Osteocyte (in vitro differentiated cells): Measurements from ENCODE around the gene MEST. TPM values are rescaled to one million over a fixed set of nuclear protein-coding genes. Genes with fewer than 3 reads are reported as not detected.

Experiments used
- DNase-seq: peaks from one replicate; pipeline ENCODE4 v3.0.0; 2021; ENCODE audit warnings: mixed read lengths; ENCODE audit not compliant: unreplicated experiment; ENCODE audit errors: extremely low spot score
- H3K27ac Mint-ChIP-seq: one replicate; pipeline ENCODE4 v1.8.0; 2021; ENCODE audit warnings: mild to moderate bottlenecking, mixed read lengths; ENCODE audit not compliant: unreplicated experiment
- H3K27me3 Mint-ChIP-seq: one replicate; pipeline ENCODE4 v1.8.0; 2021; ENCODE audit warnings: mixed read lengths; ENCODE audit not compliant: unreplicated experiment
- H3K36me3 Mint-ChIP-seq: one replicate; pipeline ENCODE4 v1.8.0; 2021; ENCODE audit warnings: mixed read lengths; ENCODE audit not compliant: unreplicated experiment
- H3K4me1 Mint-ChIP-seq: one replicate; pipeline ENCODE4 v1.8.0; 2021; ENCODE audit warnings: mixed read lengths; ENCODE audit not compliant: unreplicated experiment
- H3K4me3 Mint-ChIP-seq: one replicate; pipeline ENCODE4 v1.8.0; 2021; ENCODE audit warnings: mild to moderate bottlenecking, moderate library complexity, mixed read lengths; ENCODE audit not compliant: unreplicated experiment
- H3K9me3 Mint-ChIP-seq: one replicate; pipeline ENCODE4 v1.8.0; 2021; ENCODE audit warnings: mixed read lengths; ENCODE audit not compliant: unreplicated experiment
- total RNA-seq: library from RNA; stranded (reverse); gene quantifications from 2 replicates; pipeline ENCODE4 v1.2.1, GENCODE V29; 2021
- TF ChIP-seq, protein P1 (sequence below): fragments of 200-600 bp; sonication (generic); IDR thresholded peaks from 2 replicates; pipeline ENCODE4 v1.5.0; 2021; ENCODE audit warnings: antibody characterized with exemption, mild to moderate bottlenecking, moderate library complexity

MEST gene
- total RNA-seq, 1 donor from 2014 or later, result 367 TPM

DNA sequence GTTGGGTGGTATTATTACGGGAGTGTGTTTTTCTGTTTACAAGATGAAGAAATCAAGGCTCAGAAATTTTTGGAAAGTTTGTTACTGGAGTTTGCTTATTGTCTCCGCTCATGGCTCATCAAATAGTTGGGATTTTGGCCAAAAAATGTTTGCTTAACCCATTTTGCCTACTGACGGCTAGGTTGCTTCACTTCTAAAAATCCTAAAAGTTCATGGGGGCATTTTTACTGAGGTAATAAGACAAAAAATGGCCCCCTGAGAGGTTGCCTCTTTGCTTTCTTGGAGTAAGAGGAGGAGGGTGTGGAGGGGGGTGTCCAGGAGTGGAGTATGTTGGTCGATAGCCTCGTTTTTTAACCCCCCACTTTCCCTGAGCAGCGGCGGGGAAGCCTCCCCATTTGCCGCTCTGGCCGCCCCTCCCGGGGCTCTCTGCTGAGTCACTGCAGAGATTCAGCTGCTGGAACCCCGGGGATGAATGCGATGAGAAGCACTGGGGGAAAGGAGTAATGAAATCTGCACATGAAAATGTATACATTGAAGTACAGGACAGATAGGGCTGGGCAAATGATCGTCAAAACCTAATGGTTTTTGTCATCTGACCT lies 1.5 kb downstream of the MEST start:
- Mint-ChIP-seq H3K9me3 (no peaks in the 10 kb centered on the region), H3K4me1 (peaks cover 50% of the 10 kb centered on the region), H3K36me3 (peaks cover 14% of the 10 kb centered on the region), H3K27me3 (no peaks in the 10 kb centered on the region), H3K4me3 (peak overlapping the region; percentile 92), H3K27ac (peak overlapping the region; percentile 79)
- no peak for DNase-seq
- TF ChIP-seq, protein P1, sequence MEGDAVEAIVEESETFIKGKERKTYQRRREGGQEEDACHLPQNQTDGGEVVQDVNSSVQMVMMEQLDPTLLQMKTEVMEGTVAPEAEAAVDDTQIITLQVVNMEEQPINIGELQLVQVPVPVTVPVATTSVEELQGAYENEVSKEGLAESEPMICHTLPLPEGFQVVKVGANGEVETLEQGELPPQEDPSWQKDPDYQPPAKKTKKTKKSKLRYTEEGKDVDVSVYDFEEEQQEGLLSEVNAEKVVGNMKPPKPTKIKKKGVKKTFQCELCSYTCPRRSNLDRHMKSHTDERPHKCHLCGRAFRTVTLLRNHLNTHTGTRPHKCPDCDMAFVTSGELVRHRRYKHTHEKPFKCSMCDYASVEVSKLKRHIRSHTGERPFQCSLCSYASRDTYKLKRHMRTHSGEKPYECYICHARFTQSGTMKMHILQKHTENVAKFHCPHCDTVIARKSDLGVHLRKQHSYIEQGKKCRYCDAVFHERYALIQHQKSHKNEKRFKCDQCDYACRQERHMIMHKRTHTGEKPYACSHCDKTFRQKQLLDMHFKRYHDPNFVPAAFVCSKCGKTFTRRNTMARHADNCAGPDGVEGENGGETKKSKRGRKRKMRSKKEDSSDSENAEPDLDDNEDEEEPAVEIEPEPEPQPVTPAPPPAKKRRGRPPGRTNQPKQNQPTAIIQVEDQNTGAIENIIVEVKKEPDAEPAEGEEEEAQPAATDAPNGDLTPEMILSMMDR, result no peak

DNA sequence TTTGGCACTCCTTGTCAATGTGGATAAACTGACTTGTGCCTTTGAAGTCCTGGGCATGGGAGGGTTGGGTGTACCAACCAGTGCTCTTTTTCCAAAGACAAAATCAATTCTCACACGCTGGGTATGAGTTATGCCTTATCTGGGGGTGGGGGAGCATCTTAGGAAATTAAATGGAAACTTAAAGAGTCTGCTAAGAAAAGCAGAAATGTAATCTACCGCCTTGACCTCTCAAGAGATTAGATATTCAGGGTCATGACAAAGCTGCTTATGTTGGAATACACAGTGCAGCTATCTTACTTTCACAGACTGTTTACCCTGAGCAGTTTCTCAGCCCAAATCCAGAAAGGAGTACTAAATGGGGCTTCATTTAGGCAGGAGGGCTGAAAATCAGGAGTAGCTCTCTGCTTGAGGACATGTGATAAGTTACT lies 2.6 kb downstream of the MEST start:
- TF ChIP-seq, protein P1, result no peak
- Mint-ChIP-seq H3K27ac (peak overlapping the region; percentile 79), H3K4me1 (peaks cover 40% of the 10 kb centered on the region), H3K36me3 (peaks cover 19% of the 10 kb centered on the region), H3K9me3 (no peaks in the 10 kb centered on the region), H3K4me3 (peak overlapping the region; percentile 92), H3K27me3 (no peaks in the 10 kb centered on the region)
- no peak for DNase-seq

DNA sequence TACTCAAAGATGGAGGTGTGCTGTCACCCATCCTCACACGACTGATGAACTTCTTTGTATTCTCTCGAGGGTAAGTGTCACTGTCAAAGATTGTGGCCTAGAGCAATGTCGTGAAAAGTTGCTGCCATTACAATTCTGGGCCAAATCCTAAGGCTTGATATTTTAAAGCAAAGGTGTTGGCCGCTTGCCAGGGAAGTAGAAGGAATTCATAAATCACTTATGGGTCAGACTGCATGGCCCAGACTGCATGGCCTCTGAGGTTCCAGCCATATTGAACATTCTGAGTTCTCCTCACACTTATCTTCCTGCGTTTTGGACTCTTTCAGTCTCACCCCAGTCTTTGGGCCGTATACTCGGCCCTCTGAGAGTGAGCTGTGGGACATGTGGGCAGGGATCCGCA lies 8.6 kb downstream of the MEST start:
- peaks cover 60% of the 10 kb centered on the region for H3K36me3 Mint-ChIP-seq
- no peak overlapping the region for H3K27ac Mint-ChIP-seq
- peaks cover 8% of the 10 kb centered on the region for H3K4me1 Mint-ChIP-seq
- TF ChIP-seq, protein P1, result no peak
- H3K4me3 Mint-ChIP-seq, result no peak overlapping the region
- H3K27me3 Mint-ChIP-seq, result no peaks in the 10 kb centered on the region
- DNase-seq, result no peak
- no peaks in the 10 kb centered on the region for H3K9me3 Mint-ChIP-seq

DNA sequence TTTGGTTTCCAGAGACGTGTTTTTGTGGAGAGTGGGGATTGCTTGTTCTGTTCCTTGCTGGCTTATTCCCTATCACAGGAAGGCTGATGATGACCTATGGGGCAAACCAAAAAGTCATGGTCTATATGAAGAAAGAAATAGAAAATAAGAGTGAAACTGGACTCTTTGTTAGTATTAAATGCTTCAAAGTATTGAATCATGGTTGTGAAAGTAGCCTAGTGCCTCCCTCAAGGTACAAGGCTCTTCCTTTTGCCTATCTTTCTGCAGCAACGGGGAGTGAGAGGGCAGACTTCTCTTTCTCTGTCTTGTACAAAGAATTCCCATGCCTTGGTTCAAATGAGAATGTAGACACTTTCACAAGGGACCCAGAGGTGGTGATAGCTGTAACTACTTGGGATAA lies 9.0 kb downstream of the MEST start:
- Mint-ChIP-seq H3K27me3 (no peaks in the 10 kb centered on the region), H3K27ac (no peak overlapping the region), H3K4me3 (no peak overlapping the region), H3K9me3 (no peaks in the 10 kb centered on the region), H3K36me3 (peaks cover 60% of the 10 kb centered on the region), H3K4me1 (peaks cover 5% of the 10 kb centered on the region)
- DNase-seq, result no peak
- TF ChIP-seq, protein P1, result no peak

DNA sequence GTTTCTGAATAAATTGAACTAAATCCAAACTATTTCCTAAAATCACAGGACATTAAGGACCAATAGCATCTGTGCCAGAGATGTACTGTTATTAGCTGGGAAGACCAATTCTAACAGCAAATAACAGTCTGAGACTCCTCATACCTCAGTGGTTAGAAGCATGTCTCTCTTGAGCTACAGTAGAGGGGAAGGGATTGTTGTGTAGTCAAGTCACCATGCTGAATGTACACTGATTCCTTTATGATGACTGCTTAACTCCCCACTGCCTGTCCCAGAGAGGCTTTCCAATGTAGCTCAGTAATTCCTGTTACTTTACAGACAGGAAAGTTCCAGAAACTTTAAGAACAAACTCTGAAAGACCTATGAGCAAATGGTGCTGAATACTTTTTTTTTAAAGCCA lies 13.9 kb downstream of the MEST start:
- H3K4me1 Mint-ChIP-seq, result no peaks in the 10 kb centered on the region
- H3K4me3 Mint-ChIP-seq, result no peak overlapping the region
- no peaks in the 10 kb centered on the region for H3K27me3 Mint-ChIP-seq
- TF ChIP-seq, protein P1, result no peak
- H3K9me3 Mint-ChIP-seq, result no peaks in the 10 kb centered on the region
- peaks cover 45% of the 10 kb centered on the region for H3K36me3 Mint-ChIP-seq
- DNase-seq, result no peak
- H3K27ac Mint-ChIP-seq, result no peak overlapping the region
